IMR-90 (cell line): Measurements from ENCODE around the gene RANBP3.

Source experiments
- BHLHE40 ChIP-seq: fragments of 150-350 bp; IDR thresholded peaks from 2 replicates; pipeline ENCODE4 v1.6.1; 2016; ENCODE audit warnings: mild to moderate bottlenecking, low read depth, low read length
- POLR2A ChIP-seq: IDR thresholded peaks from 2 replicates; pipeline ENCODE4 v1.6.1; 2012; ENCODE audit warnings: mild to moderate bottlenecking, low read depth, low read length
- RAD21 ChIP-seq: IDR thresholded peaks from 2 replicates; pipeline ENCODE4 v1.6.1; 2012; ENCODE audit warnings: low read length, improper control_type of control experiment
- RCOR1 ChIP-seq: IDR thresholded peaks from 2 replicates; pipeline ENCODE4 v1.6.1; 2012; ENCODE audit warnings: mild to moderate bottlenecking, low read length, improper control_type of control experiment; ENCODE audit not compliant: insufficient replicate concordance
- TF ChIP-seq, protein P1 (sequence below): conservative IDR thresholded peaks from 2 replicates; pipeline ENCODE4 v1.5.1; 2012; ENCODE audit warnings: mild to moderate bottlenecking, low read depth, low read length, improper control_type of control experiment
- TF ChIP-seq, protein P2 (sequence below): fragments of 150-350 bp; IDR thresholded peaks from 2 replicates; pipeline ENCODE4 v1.6.1; 2017; ENCODE audit warnings: mild to moderate bottlenecking, antibody characterized with exemption, low read length, low read depth

DNA sequence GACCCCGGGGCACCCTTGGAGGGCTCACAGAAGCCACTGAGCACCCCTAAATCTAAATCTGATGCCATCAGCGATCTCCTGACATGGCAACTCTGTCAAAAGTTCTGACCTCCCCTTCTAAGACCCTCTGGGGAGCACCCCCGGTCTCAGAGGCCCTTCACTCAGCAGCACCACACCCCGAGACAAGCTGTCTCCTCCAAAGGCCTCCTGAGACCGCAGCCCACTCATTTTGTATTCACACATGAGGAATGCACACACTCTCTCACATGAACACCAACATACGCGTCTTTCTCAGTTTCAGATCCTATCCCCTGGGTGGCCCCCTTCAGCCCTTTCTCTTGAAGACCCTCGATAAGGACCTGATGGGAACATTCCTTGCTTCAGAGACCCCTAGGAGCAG lies 77.0 kb downstream of the RANBP3 start:
- no peak for TF ChIP-seq POLR2A
- no peak for TF ChIP-seq RCOR1
- TF ChIP-seq, protein P1, sequence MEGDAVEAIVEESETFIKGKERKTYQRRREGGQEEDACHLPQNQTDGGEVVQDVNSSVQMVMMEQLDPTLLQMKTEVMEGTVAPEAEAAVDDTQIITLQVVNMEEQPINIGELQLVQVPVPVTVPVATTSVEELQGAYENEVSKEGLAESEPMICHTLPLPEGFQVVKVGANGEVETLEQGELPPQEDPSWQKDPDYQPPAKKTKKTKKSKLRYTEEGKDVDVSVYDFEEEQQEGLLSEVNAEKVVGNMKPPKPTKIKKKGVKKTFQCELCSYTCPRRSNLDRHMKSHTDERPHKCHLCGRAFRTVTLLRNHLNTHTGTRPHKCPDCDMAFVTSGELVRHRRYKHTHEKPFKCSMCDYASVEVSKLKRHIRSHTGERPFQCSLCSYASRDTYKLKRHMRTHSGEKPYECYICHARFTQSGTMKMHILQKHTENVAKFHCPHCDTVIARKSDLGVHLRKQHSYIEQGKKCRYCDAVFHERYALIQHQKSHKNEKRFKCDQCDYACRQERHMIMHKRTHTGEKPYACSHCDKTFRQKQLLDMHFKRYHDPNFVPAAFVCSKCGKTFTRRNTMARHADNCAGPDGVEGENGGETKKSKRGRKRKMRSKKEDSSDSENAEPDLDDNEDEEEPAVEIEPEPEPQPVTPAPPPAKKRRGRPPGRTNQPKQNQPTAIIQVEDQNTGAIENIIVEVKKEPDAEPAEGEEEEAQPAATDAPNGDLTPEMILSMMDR: no peak
- no peak for TF ChIP-seq RAD21
- no peak for TF ChIP-seq BHLHE40
- TF ChIP-seq, protein P2, sequence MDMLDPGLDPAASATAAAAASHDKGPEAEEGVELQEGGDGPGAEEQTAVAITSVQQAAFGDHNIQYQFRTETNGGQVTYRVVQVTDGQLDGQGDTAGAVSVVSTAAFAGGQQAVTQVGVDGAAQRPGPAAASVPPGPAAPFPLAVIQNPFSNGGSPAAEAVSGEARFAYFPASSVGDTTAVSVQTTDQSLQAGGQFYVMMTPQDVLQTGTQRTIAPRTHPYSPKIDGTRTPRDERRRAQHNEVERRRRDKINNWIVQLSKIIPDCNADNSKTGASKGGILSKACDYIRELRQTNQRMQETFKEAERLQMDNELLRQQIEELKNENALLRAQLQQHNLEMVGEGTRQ: no peak
